ENCODE results near the gene CDC37. TPM values are rescaled to one million over a fixed set of nuclear protein-coding genes. Genes with fewer than 3 reads are reported as not detected.

Gene CDC37
- total RNA-seq, 1 experiment from 2014 or later, result 154 TPM

DNA sequence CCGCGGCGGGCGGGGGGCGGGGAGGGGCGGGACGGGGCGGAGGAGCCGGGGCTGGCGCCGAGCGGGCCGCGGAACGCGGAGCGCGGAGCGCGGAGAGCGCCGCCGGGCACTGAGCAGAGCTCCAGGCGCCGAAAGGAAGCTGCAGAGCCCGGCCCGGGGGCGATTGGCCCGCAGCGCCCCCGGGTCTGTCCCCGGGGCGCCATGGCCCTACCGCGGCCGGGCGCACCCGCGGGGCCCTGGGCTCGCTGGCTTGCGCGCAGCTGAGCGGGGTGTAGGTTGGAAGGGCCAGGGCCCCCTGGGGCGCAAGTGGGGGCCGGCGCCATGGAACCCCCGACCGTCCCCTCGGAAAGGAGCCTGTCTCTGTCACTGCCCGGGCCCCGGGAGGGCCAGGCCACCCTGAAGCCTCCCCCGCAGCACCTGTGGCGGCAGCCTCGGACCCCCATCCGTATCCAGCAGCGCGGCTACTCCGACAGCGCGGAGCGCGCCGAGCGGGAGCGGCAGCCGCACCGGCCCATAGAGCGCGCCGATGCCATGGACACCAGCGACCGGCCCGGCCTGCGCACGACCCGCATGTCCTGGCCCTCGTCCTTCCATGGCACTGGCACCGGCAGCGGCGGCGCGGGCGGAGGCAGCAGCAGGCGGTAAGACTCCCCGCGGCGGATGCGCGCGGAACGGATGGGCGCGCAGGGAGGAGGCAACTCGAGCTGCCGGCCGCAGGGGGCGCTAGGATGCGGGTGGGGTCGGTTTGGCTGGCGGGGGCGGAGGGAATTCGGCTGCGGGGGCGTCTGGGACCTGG is 17.3 kb upstream of the CDC37 start, which contains the start of gene PDE4A:
Gene PDE4A, plus strand, starts transcription at position 95 of the 796 bp plus-strand sequence. Its CDS starts 227 bp downstream, at position 322.
- BruUV-seq (replicated peaks), result no TSS peak
- Mint-ChIP-seq H3K9me3 (ENCODE audit: unreplicated experiment) (no peaks in the 10 kb centered on the region), H3K4me1 (ENCODE audit: low read depth, unreplicated experiment) (peaks cover 16% of the 10 kb centered on the region), H3K4me3 (ENCODE audit: unreplicated experiment) (peak within 1 kb of the TSS; percentile 72), H3K27me3 (ENCODE audit: insufficient read depth, unreplicated experiment) (peaks cover 32% of the 10 kb centered on the region), H3K36me3 (ENCODE audit: insufficient read depth, unreplicated experiment) (peaks cover 9% of the 10 kb centered on the region), H3K27ac (ENCODE audit: unreplicated experiment) (no peak within 1 kb of the TSS)
- ChIA-PET POLR2A (no interaction called here), CTCF (interaction anchor here (0.6 kb wide), 2 partner anchors 17 to 224 kb away, joined by 3 to 4 read pairs; partner anchors contain the start of gene CDC37)
- TF ChIP-seq, protein P1, sequence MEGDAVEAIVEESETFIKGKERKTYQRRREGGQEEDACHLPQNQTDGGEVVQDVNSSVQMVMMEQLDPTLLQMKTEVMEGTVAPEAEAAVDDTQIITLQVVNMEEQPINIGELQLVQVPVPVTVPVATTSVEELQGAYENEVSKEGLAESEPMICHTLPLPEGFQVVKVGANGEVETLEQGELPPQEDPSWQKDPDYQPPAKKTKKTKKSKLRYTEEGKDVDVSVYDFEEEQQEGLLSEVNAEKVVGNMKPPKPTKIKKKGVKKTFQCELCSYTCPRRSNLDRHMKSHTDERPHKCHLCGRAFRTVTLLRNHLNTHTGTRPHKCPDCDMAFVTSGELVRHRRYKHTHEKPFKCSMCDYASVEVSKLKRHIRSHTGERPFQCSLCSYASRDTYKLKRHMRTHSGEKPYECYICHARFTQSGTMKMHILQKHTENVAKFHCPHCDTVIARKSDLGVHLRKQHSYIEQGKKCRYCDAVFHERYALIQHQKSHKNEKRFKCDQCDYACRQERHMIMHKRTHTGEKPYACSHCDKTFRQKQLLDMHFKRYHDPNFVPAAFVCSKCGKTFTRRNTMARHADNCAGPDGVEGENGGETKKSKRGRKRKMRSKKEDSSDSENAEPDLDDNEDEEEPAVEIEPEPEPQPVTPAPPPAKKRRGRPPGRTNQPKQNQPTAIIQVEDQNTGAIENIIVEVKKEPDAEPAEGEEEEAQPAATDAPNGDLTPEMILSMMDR (IDR thresholded peaks at IDR 0.05; ENCODE audit: insufficient read depth in 1 of 2, low read depth in 1 of 2, low read length in 1 of 2, severe bottlenecking in 1 of 2, unreplicated experiment in 1 of 2), result peak; percentile 17 to 26
- Histone ChIP-seq H3K36me3 (ENCODE audit: control insufficient read depth, insufficient read depth, low read length) (no peaks in the 10 kb centered on the region), H3K9me3 (no peaks in the 10 kb centered on the region), H3K27me3 (replicated peaks; ENCODE audit: control insufficient read depth, insufficient read depth, low read length) (peaks cover 7% of the 10 kb centered on the region), H3K4me3 (ENCODE audit: low read depth, low read length) (peak within 1 kb of the TSS; percentile 25), H3K4me1 (peaks cover 15% of the 10 kb centered on the region)
- DNase-seq, result peak in 1 of 2 experiments; percentile 53
- intact Hi-C loops (cut with micrococcal nuclease; ENCODE audit: unreplicated experiment), result no loop called here

DNA sequence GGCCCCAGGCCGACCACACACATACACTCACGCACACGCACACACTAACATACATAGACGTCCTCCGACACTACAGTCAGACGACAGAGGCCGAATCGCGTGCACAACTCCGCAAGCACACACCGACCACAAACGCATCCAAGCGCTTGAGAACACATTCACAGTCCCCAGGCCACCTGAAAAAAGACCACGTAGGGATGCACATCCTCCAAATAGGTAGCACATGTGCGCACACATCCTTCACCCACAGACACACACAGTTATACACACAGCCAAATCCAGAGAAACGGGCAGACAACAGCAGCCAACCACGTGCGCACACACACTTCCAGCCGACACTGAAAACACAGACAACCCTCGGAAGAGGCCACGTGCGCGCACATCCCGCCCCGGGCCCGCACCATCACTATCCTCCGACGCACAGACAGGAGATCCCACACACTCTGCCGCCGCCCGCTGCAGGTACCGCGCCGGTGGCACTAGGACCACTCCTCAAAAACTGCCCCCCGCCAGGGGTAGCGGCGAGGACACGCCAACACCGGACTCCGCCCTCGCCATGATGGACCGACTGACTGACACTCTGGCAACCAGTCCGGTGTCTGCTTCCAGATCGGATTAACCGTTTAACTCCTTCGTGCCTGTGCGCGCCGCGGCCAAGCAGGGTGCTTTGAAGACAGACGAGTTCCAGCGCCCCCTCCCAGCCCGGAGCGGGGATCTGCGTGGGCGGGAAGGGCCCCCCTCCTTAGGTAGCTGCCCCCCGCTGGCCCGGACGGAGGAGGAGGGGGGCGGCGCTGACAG is 16.5 kb upstream of the CDC37 start:
- POLR2A ChIA-PET, result no interaction called here
- Histone ChIP-seq H3K9me3 (no peaks in the 10 kb centered on the region), H3K4me3 (ENCODE audit: low read depth, low read length) (peak overlapping the region; percentile 25), H3K27me3 (replicated peaks; ENCODE audit: control insufficient read depth, insufficient read depth, low read length) (peaks cover 7% of the 10 kb centered on the region), H3K4me1 (peaks cover 15% of the 10 kb centered on the region), H3K36me3 (ENCODE audit: control insufficient read depth, insufficient read depth, low read length) (no peaks in the 10 kb centered on the region)
- CTCF ChIA-PET, result no interaction called here
- TF ChIP-seq, protein P1 (IDR thresholded peaks at IDR 0.05; ENCODE audit: insufficient read depth in 1 of 2, low read depth in 1 of 2, low read length in 1 of 2, severe bottlenecking in 1 of 2, unreplicated experiment in 1 of 2), result no peak
- Mint-ChIP-seq H3K4me3 (ENCODE audit: unreplicated experiment) (peak overlapping the region; percentile 72), H3K9me3 (ENCODE audit: unreplicated experiment) (no peaks in the 10 kb centered on the region), H3K4me1 (ENCODE audit: low read depth, unreplicated experiment) (peaks cover 16% of the 10 kb centered on the region), H3K27ac (ENCODE audit: unreplicated experiment) (no peak overlapping the region), H3K36me3 (ENCODE audit: insufficient read depth, unreplicated experiment) (peaks cover 9% of the 10 kb centered on the region), H3K27me3 (ENCODE audit: insufficient read depth, unreplicated experiment) (peaks cover 32% of the 10 kb centered on the region)
- intact Hi-C loops (cut with micrococcal nuclease; ENCODE audit: unreplicated experiment), result no loop called here
- DNase-seq, result peak; percentile 36 to 59
- BruUV-seq (replicated peaks), result no TSS peak

- peaks cover 9% of the 10 kb centered on the region for H3K36me3 Mint-ChIP-seq (ENCODE audit: insufficient read depth, unreplicated experiment)
- ChIA-PET CTCF (interaction anchor here (0.6 kb wide), 1 partner anchor 38 kb away, joined by 4 read pairs; no protein-coding TSS in a partner anchor), POLR2A (no interaction called here)
- Histone ChIP-seq H3K4me1 (peaks cover 15% of the 10 kb centered on the region), H3K9me3 (no peaks in the 10 kb centered on the region), H3K36me3 (ENCODE audit: control insufficient read depth, insufficient read depth, low read length) (no peaks in the 10 kb centered on the region), H3K4me3 (ENCODE audit: low read depth, low read length) (peak overlapping the region; percentile 25), H3K27me3 (replicated peaks; ENCODE audit: control insufficient read depth, insufficient read depth, low read length) (peaks cover 7% of the 10 kb centered on the region)
- peak overlapping the region; percentile 72 for H3K4me3 Mint-ChIP-seq (ENCODE audit: unreplicated experiment)
- H3K4me1 Mint-ChIP-seq (ENCODE audit: low read depth, unreplicated experiment), result peaks cover 16% of the 10 kb centered on the region
- no peak overlapping the region for H3K27ac Mint-ChIP-seq (ENCODE audit: unreplicated experiment)
- H3K27me3 Mint-ChIP-seq (ENCODE audit: insufficient read depth, unreplicated experiment), result peaks cover 30% of the 10 kb centered on the region
- intact Hi-C loops (cut with micrococcal nuclease; ENCODE audit: unreplicated experiment), result no loop called here
- no TSS peak for BruUV-seq (replicated peaks)
- no peaks in the 10 kb centered on the region for H3K9me3 Mint-ChIP-seq (ENCODE audit: unreplicated experiment)
- DNase-seq, result no peak
- TF ChIP-seq, protein P1 (IDR thresholded peaks at IDR 0.05; ENCODE audit: insufficient read depth in 1 of 2, low read depth in 1 of 2, low read length in 1 of 2, severe bottlenecking in 1 of 2, unreplicated experiment in 1 of 2), result no peak
Observed at GRCh38 chr19:10419200-10419645, 15.9 kb upstream of the CDC37 start.
